HCT116 (cell line): ENCODE results near the gene MYRFL. TPM values are rescaled to one million over a fixed set of nuclear protein-coding genes. Genes with fewer than 3 reads are reported as not detected.
A peak's percentile ranks its signal among the peaks of the same experiment; 100 is the strongest.

ENCODE experiments used
- ATAC-seq: fragments of 200-7000 bp; cut with Tn5 transposase; 2 replicates; pipeline ENCODE4 v1.9.1; 2020; ENCODE audit warnings: mild to moderate bottlenecking, moderate library complexity
- BruUV-seq: library from RNA; stranded (reverse); fragments of 400-500 nt; replicated peaks from 2 replicates; lab custom pipeline; 2021; lab: Mats Ljungman, UMichigan
- CTCF ChIA-PET: fragments of 300-600 bp; sonication (Branson Sonifier 250); formaldehyde crosslinking; loops from one replicate; lab custom pipeline; 2021; ENCODE audit warnings: antibody characterized with exemption; lab: Charles Lee
- POLR2A ChIA-PET: fragments of 300-600, 350-600 bp; sonication (Branson Sonifier 250); formaldehyde crosslinking; loops from one replicate; lab custom pipeline; 2021; ENCODE audit warnings: antibody characterized with exemption; lab: Charles Lee
- RAD21 ChIA-PET, 2 experiments: fragments of 300-600 bp; sonication (Branson Sonifier 250); formaldehyde crosslinking; loops; one replicate each; lab custom pipeline; 2023; ENCODE audit warnings: low total read pairs in 2 of 2; ENCODE audit not compliant: uncharacterized antibody in 2 of 2, unreplicated experiment in 2 of 2, low non-redundant PET in 1 of 2; lab: Charles Lee
- DNase-seq: peaks from one replicate; pipeline ENCODE4 v3.0.0-alpha.2; 2010; ENCODE audit warnings: low read depth, low spot score
- H2AFZ ChIP-seq: fragments of 200-600 bp; shearing (Covaris generic), sonication (generic); 2 replicates; pipeline ENCODE4 v1.6.1; 2017; ENCODE audit warnings: low read depth, mixed run types, mixed read lengths, antibody characterized with exemption, low read length; ENCODE audit not compliant: poor library complexity, severe bottlenecking
- H3K27ac ChIP-seq: 2 replicates; pipeline ENCODE4 v1.5.1; 2012; ENCODE audit warnings: low read depth, low read length
- H3K27me3 ChIP-seq: fragments of 200-600 bp; sonication (generic); 2 replicates; pipeline ENCODE4 v1.6.1; 2016; ENCODE audit warnings: mixed run types, low read length, mixed read lengths; ENCODE audit not compliant: insufficient read depth
- H3K36me3 ChIP-seq, 2 experiments: fragments of 200-500 bp in 1 of 2; fragments of 200-600 bp in 1 of 2; sonication (Bioruptor generic) in 1 of 2; sonication (generic) in 1 of 2; 2 replicates each; pipeline versions ENCODE4 v1.5.1 to v1.6.1; 2014 to 2016; ENCODE audit warnings: low read length in 2 of 2, inconsistent platforms in 1 of 2, mixed read lengths in 1 of 2, mixed run types in 1 of 2; ENCODE audit not compliant: insufficient read depth in 2 of 2, control insufficient read depth in 1 of 2
- H3K4me1 ChIP-seq, 2 experiments: fragments of 200-600 bp in 1 of 2; sonication (generic) in 1 of 2; 2 replicates each; pipeline versions ENCODE4 v1.5.1 to v1.6.1; 2012 to 2017; ENCODE audit warnings: low read length in 2 of 2, inconsistent platforms in 1 of 2, mild to moderate bottlenecking in 1 of 2, mixed read lengths in 1 of 2, mixed run types in 1 of 2, moderate library complexity in 1 of 2; ENCODE audit not compliant: insufficient read depth in 2 of 2, control insufficient read depth in 1 of 2
- H3K4me2 ChIP-seq: fragments of 200-600 bp; sonication (generic); 2 replicates; pipeline ENCODE4 v1.6.1; 2017; ENCODE audit warnings: mixed run types, low read length, mixed read lengths
- H3K4me3 ChIP-seq, 2 experiments: fragments of 200-600 bp in 1 of 2; sonication (generic) in 1 of 2; replicated peaks in 1 of 2; 2 replicates each; pipeline ENCODE4 v1.5.1; 2011 to 2016; ENCODE audit warnings: low read length in 2 of 2, control low read depth in 1 of 2, low read depth in 1 of 2, mild to moderate bottlenecking in 1 of 2, mixed read lengths in 1 of 2, mixed run types in 1 of 2
- H3K79me2 ChIP-seq: fragments of 200-600 bp; sonication (generic); 2 replicates; pipeline ENCODE4 v1.6.1; 2017; ENCODE audit warnings: mild to moderate bottlenecking, mixed run types, low read length, moderate library complexity, mixed read lengths; ENCODE audit not compliant: insufficient read depth
- H3K9ac ChIP-seq: fragments of 200-600 bp; sonication (generic); 2 replicates; pipeline ENCODE4 v1.6.1; 2016; ENCODE audit warnings: low read length, mixed read lengths
- H3K9me2 ChIP-seq: fragments of 200-600 bp; sonication (generic), shearing (Covaris generic); 2 replicates; pipeline ENCODE4 v1.6.1; 2017; ENCODE audit warnings: mixed run types, mild to moderate bottlenecking, moderate library complexity; ENCODE audit not compliant: insufficient read depth
- H3K9me3 ChIP-seq, 2 experiments: fragments of 200-500 bp in 1 of 2; fragments of 200-600 bp in 1 of 2; sonication (Bioruptor generic) in 1 of 2; sonication (generic) in 1 of 2; 2 replicates each; pipeline ENCODE4 v1.6.1; 2014 to 2017; ENCODE audit warnings: low read length in 2 of 2, mixed read lengths in 2 of 2, inconsistent platforms in 1 of 2, low read depth in 1 of 2, mild to moderate bottlenecking in 1 of 2, mixed run types in 1 of 2, moderate library complexity in 1 of 2; ENCODE audit not compliant: control insufficient read depth in 1 of 2, insufficient read depth in 1 of 2
- H4K20me1 ChIP-seq: fragments of 200-600 bp; sonication (generic), shearing (Covaris generic); 2 replicates; pipeline ENCODE4 v1.6.1; 2017; ENCODE audit warnings: mixed run types, mild to moderate bottlenecking, moderate library complexity; ENCODE audit not compliant: insufficient read depth
- CBX3 ChIP-seq: IDR thresholded peaks from 2 replicates; pipeline ENCODE4 v1.6.1; 2012; ENCODE audit warnings: low read depth
- CEBPB ChIP-seq: IDR thresholded peaks from 2 replicates; pipeline ENCODE4 v1.6.1; 2012; ENCODE audit warnings: low read depth
- CTCF ChIP-seq, 3 experiments: fragments of 200-600 bp in 1 of 3; sonication (generic) in 1 of 3; IDR thresholded peaks in 2 of 3; conservative IDR thresholded peaks in 1 of 3; 2 replicates each; pipeline ENCODE4 v1.5.1; 2012 to 2017; ENCODE audit warnings: low read depth in 2 of 3, low read length in 2 of 3, antibody characterized with exemption in 1 of 3, borderline replicate concordance in 1 of 3, control low read depth in 1 of 3, mild to moderate bottlenecking in 1 of 3, mixed read lengths in 1 of 3, mixed run types in 1 of 3, moderate library complexity in 1 of 3; ENCODE audit not compliant: insufficient read depth in 1 of 3
- RAD21 ChIP-seq: IDR thresholded peaks from 2 replicates; pipeline ENCODE4 v1.6.1; 2012; ENCODE audit warnings: low read depth, mild to moderate bottlenecking
- intact Hi-C: fragments of 100-400 bp; cut with micrococcal nuclease; formaldehyde crosslinking; loops from 2 replicates; pipeline ENCODE4 v1.10.0; 2022
- total RNA-seq: library from RNA; stranded (reverse); gene quantifications from one replicate; pipeline ENCODE4 v1.2.1, GENCODE V29; 2021; ENCODE audit not compliant: unreplicated experiment
- TF ChIP-seq, protein P1 (sequence below): IDR thresholded peaks from 2 replicates; pipeline ENCODE4 v1.6.1; 2012

Gene MYRFL
- total RNA-seq, 1 experiment from 2014 or later: 0.30 TPM

- TF ChIP-seq CEBPB (peak; percentile 99), CBX3 (peak; percentile 63; the same call in 1 of the 2 replicates), CTCF (IDR thresholded peaks at IDR 0.05 in 2 of 3, conservative IDR thresholded peaks at IDR 0.05 in 1 of 3; ENCODE audit: borderline replicate concordance in 1 of 3, insufficient read depth in 1 of 3, low read depth in 2 of 3, low read length in 2 of 3) (peak; percentile 67 to 89 (median 81)), RAD21 (peak; percentile 97)
- TF ChIP-seq, protein P1, sequence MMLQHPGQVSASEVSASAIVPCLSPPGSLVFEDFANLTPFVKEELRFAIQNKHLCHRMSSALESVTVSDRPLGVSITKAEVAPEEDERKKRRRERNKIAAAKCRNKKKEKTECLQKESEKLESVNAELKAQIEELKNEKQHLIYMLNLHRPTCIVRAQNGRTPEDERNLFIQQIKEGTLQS: no peak
- ATAC-seq (peak; percentile 86), DNase-seq (peak; percentile 45)
- ChIA-PET CTCF (interaction anchor here (0.6 to 3.5 kb wide), 13 partner anchors 8 to 831 kb away, joined by 3 to 33 read pairs (median 4); no protein-coding TSS in a partner anchor), RAD21 (interaction anchor here (0.6 to 1.3 kb wide), 3 partner anchors 393 to 676 kb away, joined by 3 to 5 read pairs (median 3); no protein-coding TSS in a partner anchor), POLR2A (no interaction called here)
- Histone ChIP-seq H3K4me2 (no peak overlapping the region), H3K27me3 (no peaks in the 10 kb centered on the region), H3K79me2 (no peaks in the 10 kb centered on the region), H3K9me3 (no peaks in the 10 kb centered on the region), H3K9me2 (no peaks in the 10 kb centered on the region), H3K4me1 (no peaks in the 10 kb centered on the region), H3K36me3 (no peaks in the 10 kb centered on the region), H2AFZ (peak overlapping the region; percentile 18), H3K27ac (no peak overlapping the region), H4K20me1 (no peaks in the 10 kb centered on the region), H3K9ac (no peak overlapping the region), H3K4me3 (no peak overlapping the region)
- BruUV-seq: no TSS peak
- intact Hi-C loops: loop anchor here (1.0 to 10.0 kb wide), 3 partner anchors 343 to 677 kb away; partner anchors contain the start of genes CNOT2 and KCNMB4
Observed at GRCh38 chr12:69900720-69901131, 75.7 kb downstream of the MYRFL start.
